ENCODE data around the gene CDH11. TPM values are rescaled to one million over a fixed set of nuclear protein-coding genes. Genes with fewer than 3 reads are reported as not detected.

Gene CDH11
- total RNA-seq, 1 donor from 2014 or later, result 258 TPM

GRCh38 chr16:64977206-64977920 is 144.5 kb downstream of the CDH11 start:
- DNase-seq, result no peak

- DNase-seq, result no peak
Measured at GRCh38 chr16:64975821-64976220, 146.0 kb downstream of the CDH11 start.

- DNase-seq, result no peak
Measured at GRCh38 chr16:64974381-64974780, 147.5 kb downstream of the CDH11 start.

GRCh38 chr16:64973171-64973570 is 148.7 kb downstream of the CDH11 start:
- no peak for DNase-seq

- DNase-seq, result no peak
Measured at GRCh38 chr16:64971171-64971570, 150.7 kb downstream of the CDH11 start.

- no peak for DNase-seq
Measured at GRCh38 chr16:64969221-64969620, 152.6 kb downstream of the CDH11 start.

GRCh38 chr16:64968539-64968938 is 153.3 kb downstream of the CDH11 start:
- DNase-seq, result no peak

- DNase-seq, result no peak
Measured at GRCh38 chr16:64964126-64964540, 157.7 kb downstream of the CDH11 start.

- no peak for DNase-seq
Measured at GRCh38 chr16:64962786-64963185, 159.1 kb downstream of the CDH11 start.

GRCh38 chr16:64957246-64957645 is 164.6 kb downstream of the CDH11 start:
- no peak for DNase-seq

GRCh38 chr16:64952177-64952576 is 169.7 kb downstream of the CDH11 start:
- DNase-seq, result no peak

GRCh38 chr16:64951193-64951592 is 170.7 kb downstream of the CDH11 start:
- no peak for DNase-seq

- no peak for DNase-seq
Measured at GRCh38 chr16:64950731-64951130, 171.1 kb downstream of the CDH11 start.

GRCh38 chr16:64950262-64950661 is 171.6 kb downstream of the CDH11 start:
- DNase-seq, result no peak

GRCh38 chr16:64948056-64948455 is 173.8 kb downstream of the CDH11 start:
- no peak for DNase-seq

GRCh38 chr16:64947651-64948050 is 174.2 kb downstream of the CDH11 start:
- DNase-seq, result no peak

- no peak for DNase-seq
Measured at GRCh38 chr16:64933885-64934284, 188.0 kb downstream of the CDH11 start.

- no peak for DNase-seq
Measured at GRCh38 chr16:64926476-64926875, 195.4 kb downstream of the CDH11 start.

- no peak for DNase-seq
Measured at GRCh38 chr16:64925166-64925565, 196.7 kb downstream of the CDH11 start.

- no peak for DNase-seq
Measured at GRCh38 chr16:64924086-64924485, 197.8 kb downstream of the CDH11 start.

- DNase-seq, result no peak
Measured at GRCh38 chr16:64919929-64920607, 201.8 kb downstream of the CDH11 start.

- no peak for DNase-seq
Measured at GRCh38 chr16:64919141-64919540, 202.7 kb downstream of the CDH11 start.

GRCh38 chr16:64916051-64916450 is 205.8 kb downstream of the CDH11 start:
- DNase-seq, result no peak

- DNase-seq, result peak; percentile 36
Measured at GRCh38 chr16:64910356-64910755, 211.5 kb downstream of the CDH11 start.

Data from occipital lobe (tissue), 2 donors.